ENCODE data around the gene ROPN1B. TPM values are rescaled to one million over a fixed set of nuclear protein-coding genes. Genes with fewer than 3 reads are reported as not detected.

ROPN1B gene
- total RNA-seq, 1 experiment from 2014 or later: not detected

DNA sequence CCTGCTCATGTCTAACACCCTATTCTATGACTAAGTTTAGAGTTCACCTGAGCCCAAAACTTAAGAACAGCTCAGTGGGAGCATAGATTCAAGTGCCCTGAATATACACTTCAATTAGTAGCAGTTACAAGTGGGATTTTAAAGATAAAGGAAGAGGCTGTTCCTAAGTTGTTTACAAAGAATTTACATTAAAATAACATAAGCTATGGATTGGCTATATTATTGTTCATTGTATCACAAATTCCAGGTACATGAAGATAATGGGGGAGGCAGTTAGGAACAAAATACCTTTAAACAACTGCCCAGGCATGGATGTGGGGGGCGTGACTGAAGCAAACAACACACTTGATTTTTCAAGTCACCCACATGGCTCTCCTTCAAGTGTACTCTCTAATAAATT, 52.7 kb downstream of the ROPN1B start:
- Histone ChIP-seq H3K27ac (ENCODE audit: low read depth, low read length, poor library complexity, severe bottlenecking) (no peak overlapping the region), H3K36me3 (ENCODE audit: insufficient read depth, low read length, poor library complexity, severe bottlenecking) (no peaks in the 10 kb centered on the region), H3K4me3 (ENCODE audit: low read depth, low read length, poor library complexity, severe bottlenecking) (no peak overlapping the region), H3K9me3 (ENCODE audit: low read depth, low read length, poor library complexity, severe bottlenecking) (no peaks in the 10 kb centered on the region), H3K4me1 (ENCODE audit: insufficient read depth, low read length, poor library complexity, severe bottlenecking) (no peaks in the 10 kb centered on the region), H3K27me3 (replicated peaks; ENCODE audit: insufficient read depth, low read depth, low read length, poor library complexity) (no peaks in the 10 kb centered on the region)
- no peak for DNase-seq (ENCODE audit: low spot score)
- TF ChIP-seq, protein P1, sequence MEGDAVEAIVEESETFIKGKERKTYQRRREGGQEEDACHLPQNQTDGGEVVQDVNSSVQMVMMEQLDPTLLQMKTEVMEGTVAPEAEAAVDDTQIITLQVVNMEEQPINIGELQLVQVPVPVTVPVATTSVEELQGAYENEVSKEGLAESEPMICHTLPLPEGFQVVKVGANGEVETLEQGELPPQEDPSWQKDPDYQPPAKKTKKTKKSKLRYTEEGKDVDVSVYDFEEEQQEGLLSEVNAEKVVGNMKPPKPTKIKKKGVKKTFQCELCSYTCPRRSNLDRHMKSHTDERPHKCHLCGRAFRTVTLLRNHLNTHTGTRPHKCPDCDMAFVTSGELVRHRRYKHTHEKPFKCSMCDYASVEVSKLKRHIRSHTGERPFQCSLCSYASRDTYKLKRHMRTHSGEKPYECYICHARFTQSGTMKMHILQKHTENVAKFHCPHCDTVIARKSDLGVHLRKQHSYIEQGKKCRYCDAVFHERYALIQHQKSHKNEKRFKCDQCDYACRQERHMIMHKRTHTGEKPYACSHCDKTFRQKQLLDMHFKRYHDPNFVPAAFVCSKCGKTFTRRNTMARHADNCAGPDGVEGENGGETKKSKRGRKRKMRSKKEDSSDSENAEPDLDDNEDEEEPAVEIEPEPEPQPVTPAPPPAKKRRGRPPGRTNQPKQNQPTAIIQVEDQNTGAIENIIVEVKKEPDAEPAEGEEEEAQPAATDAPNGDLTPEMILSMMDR (conservative IDR thresholded peaks at IDR 0.05; ENCODE audit: low read depth, low read length): no peak
- TF ChIP-seq EZH2 (IDR thresholded peaks at IDR 0.05; ENCODE audit: borderline replicate concordance, low read depth, low read length, poor library complexity, severe bottlenecking): no peak
- ChIA-PET POLR2A (ENCODE audit: low non-redundant PET) (no interaction called here), CTCF (no interaction called here)
- no TSS peak for BruUV-seq (replicated peaks)
- intact Hi-C loops (cut with micrococcal nuclease; ENCODE audit: unreplicated experiment): no loop called here

DNA sequence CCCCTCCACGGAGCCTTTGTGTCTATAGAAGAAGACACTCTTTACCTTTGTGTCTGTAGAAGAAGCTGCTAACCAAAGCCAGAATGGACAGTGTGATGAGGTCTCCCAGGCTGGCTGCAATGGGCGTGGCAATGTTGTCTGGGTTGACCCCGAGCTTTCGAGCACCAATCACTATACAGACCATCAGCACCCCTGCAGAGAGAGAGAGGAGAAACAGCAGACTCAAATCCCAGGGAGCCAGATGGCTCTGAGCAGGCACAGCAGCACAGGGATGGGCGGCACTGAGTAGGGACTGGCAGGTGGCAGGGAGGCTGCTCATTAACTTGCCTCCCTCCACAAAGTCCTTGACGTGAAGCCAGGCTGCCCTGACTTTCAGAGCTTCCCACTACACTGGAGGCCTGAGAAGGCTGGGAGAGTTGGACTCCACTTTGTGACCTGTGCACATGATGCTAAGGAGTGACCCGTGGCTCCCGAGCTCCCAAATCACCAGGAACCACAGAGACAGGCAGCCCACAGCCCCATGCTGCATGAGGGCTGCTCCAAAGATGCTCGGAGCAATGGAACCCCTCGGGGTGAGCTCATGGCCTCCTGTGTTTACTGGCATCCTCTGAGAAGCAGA, 53.9 kb downstream of the ROPN1B start:
- CTCF ChIA-PET: interaction anchor here (0.7 kb wide), 1 partner anchor 86 kb away, joined by 3 read pairs; no protein-coding TSS in a partner anchor
- no peak overlapping the region for H3K4me3 ChIP-seq (ENCODE audit: low read depth, low read length, poor library complexity, severe bottlenecking)
- TF ChIP-seq EZH2 (IDR thresholded peaks at IDR 0.05; ENCODE audit: borderline replicate concordance, low read depth, low read length, poor library complexity, severe bottlenecking): no peak
- TF ChIP-seq, protein P1 (conservative IDR thresholded peaks at IDR 0.05; ENCODE audit: low read depth, low read length): no peak
- no TSS peak for BruUV-seq (replicated peaks)
- H3K9me3 ChIP-seq (ENCODE audit: low read depth, low read length, poor library complexity, severe bottlenecking): peaks cover 6% of the 10 kb centered on the region
- POLR2A ChIA-PET (ENCODE audit: low non-redundant PET): no interaction called here
- H3K36me3 ChIP-seq (ENCODE audit: insufficient read depth, low read length, poor library complexity, severe bottlenecking): no peaks in the 10 kb centered on the region
- no peak for DNase-seq (ENCODE audit: low spot score)
- H3K27me3 ChIP-seq (replicated peaks; ENCODE audit: insufficient read depth, low read depth, low read length, poor library complexity): no peaks in the 10 kb centered on the region
- no peaks in the 10 kb centered on the region for H3K4me1 ChIP-seq (ENCODE audit: insufficient read depth, low read length, poor library complexity, severe bottlenecking)
- no peak overlapping the region for H3K27ac ChIP-seq (ENCODE audit: low read depth, low read length, poor library complexity, severe bottlenecking)
- intact Hi-C loops (cut with micrococcal nuclease; ENCODE audit: unreplicated experiment): no loop called here

DNA sequence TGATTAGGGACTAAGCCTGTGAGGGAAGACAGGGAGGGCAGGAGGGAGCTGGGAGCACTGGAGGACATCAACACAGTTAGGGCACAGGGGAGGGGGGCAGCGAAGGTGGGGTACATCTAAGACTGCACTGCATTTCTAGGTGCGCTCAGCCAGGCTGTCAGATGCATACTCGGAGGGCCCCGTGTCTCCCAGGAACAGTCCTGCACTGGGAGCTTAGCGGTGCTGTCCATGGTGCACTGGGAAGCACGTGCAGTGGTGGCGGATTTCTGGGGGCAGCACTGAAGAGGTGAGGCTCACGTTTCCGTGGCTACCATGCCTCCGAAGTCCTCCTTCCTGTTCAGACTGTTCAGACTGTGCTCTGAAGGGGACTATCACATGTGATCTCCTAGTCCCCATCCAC, 54.4 kb downstream of the ROPN1B start:
- Histone ChIP-seq H3K4me3 (ENCODE audit: low read depth, low read length, poor library complexity, severe bottlenecking) (no peak overlapping the region), H3K4me1 (ENCODE audit: insufficient read depth, low read length, poor library complexity, severe bottlenecking) (no peaks in the 10 kb centered on the region), H3K36me3 (ENCODE audit: insufficient read depth, low read length, poor library complexity, severe bottlenecking) (no peaks in the 10 kb centered on the region), H3K9me3 (ENCODE audit: low read depth, low read length, poor library complexity, severe bottlenecking) (peaks cover 12% of the 10 kb centered on the region), H3K27me3 (replicated peaks; ENCODE audit: insufficient read depth, low read depth, low read length, poor library complexity) (no peaks in the 10 kb centered on the region), H3K27ac (ENCODE audit: low read depth, low read length, poor library complexity, severe bottlenecking) (no peak overlapping the region)
- DNase-seq (ENCODE audit: low spot score): no peak
- TF ChIP-seq, protein P1 (conservative IDR thresholded peaks at IDR 0.05; ENCODE audit: low read depth, low read length): no peak
- TF ChIP-seq EZH2 (IDR thresholded peaks at IDR 0.05; ENCODE audit: borderline replicate concordance, low read depth, low read length, poor library complexity, severe bottlenecking): no peak
- intact Hi-C loops (cut with micrococcal nuclease; ENCODE audit: unreplicated experiment): no loop called here
- BruUV-seq (replicated peaks): no TSS peak
- POLR2A ChIA-PET (ENCODE audit: low non-redundant PET): no interaction called here
- CTCF ChIA-PET: interaction anchor here (0.7 kb wide), 1 partner anchor 87 kb away, joined by 3 read pairs; no protein-coding TSS in a partner anchor
